Stimulated activated CD8-positive, alpha-beta memory T cell treated with anti-CD3 and anti-CD28 coated beads, Interleukin-4, amount 100 ng/mL, for 24 hours (primary cell): Measurements from ENCODE around the gene FAM210A.
"Not testable (repeated sequence)": the region's sequence is repeated elsewhere in the genome, so short reads cannot be mapped to it uniquely, and the experiment has no call there.

ENCODE experiments used
- DNase-seq: peaks from one replicate; pipeline ENCODE4 v3.0.0-alpha.2; 2020; ENCODE audit warnings: low read depth

Gene FAM210A

GRCh38 chr18:13700153-13700552 is 26.2 kb downstream of the FAM210A start:
- no peak for DNase-seq

- DNase-seq, result no peak
Observed at GRCh38 chr18:13696961-13697360, 29.4 kb downstream of the FAM210A start.

DNA sequence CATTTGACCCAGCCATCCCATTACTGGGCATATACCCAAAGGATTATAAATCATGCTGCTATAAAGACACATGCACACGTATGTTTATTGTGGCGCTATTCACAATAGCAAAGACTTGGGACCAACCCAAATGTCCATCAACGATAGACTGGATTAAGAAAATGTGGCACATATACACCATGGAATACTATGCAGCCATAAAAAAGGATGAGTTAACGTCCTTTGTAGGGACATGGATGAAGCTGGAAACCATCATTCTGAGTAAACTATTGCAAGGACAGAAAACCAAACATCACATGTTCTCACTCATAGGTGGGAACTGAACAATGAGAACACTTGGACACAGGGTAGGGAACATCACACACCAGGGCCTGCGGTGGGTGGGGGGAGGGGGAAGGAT is 31.0 kb downstream of the FAM210A start:
- DNase-seq, result not testable (repeated sequence)

DNA sequence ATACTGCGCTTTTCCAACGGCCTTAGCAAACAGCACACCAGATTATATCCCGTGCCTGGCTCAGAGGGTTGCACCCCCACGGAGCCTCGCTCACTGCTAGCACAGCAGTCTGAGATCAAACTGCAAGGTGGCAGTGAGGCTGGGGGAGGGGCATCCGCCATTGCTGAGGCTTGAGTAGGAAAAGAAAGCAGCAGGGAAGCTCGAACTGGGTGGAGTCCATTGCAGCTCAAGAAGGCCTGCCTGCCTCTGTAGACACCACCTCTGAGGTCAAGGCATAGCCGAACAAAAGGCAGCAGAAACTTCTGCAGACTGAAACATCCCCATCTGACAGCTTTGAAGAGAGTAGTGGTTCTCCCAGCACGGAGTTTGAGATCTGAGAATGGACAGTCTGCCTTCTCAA is 36.3 kb downstream of the FAM210A start:
- DNase-seq, result not testable (repeated sequence)

DNA sequence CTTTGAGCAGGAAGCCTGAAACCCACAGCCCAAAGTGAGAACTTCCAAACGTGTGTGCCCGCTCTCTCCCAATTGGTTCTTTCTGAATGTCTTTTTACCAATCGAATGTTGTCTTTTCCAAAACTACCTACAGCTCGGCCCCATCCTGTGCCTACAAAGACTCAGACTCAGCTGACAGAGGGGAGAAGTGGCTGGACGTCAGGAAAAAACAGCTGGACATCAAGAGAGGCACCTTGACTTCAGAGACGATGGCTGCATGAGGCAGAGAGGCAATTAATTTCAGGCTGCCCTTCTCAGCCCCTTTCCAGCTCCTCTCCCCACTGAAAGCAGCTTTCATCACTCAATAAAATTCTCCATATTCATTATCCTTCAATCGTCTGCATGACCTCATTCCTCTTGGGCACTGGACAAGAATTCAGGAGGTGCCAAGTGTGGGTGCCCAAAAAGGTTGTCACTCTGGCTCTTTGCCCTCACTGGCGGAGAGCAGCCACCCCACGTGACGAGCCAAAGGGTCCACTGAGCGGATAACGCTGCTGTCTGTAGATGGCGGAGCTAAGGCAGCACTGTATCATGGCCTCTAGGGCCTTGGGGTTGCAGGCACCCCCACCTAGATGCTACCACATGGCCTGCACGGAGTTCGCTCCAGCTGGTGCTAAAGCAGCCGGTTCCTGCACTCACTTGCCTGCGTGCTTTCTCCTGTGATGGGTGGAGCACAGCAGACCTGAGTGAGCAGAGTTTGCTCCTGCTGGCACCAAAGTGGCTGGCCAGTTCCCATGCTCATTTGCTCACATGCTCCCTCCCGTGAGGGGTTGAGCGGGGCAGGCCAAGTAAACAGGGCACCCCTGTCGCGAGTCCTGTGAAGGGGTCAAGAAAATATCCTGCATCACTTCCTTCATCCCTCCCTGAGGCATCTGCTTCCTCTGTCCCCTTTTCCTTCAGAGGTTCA is 37.9 kb downstream of the FAM210A start:
- DNase-seq, result no peak

GRCh38 chr18:13684546-13684945 is 41.8 kb downstream of the FAM210A start:
- DNase-seq, result no peak

DNA sequence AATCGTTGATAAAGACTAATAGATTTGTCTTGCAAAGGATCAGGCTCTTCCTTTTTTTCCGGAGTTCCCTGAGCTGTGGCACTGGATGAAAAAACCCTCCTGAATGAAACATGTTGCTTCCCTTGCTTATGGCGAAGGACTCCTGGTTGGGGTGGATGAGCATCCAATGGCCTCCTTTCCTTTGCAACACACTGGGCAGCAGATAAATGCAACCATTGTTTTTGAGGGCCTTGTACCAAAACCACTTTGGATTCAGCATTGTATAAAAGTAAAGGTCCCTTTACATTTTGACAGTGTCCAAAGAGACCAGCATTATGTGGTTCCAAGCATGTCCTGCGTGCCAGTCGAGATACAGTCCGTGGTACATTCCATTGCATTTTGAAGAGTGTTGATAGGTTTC is 44.7 kb downstream of the FAM210A start:
- DNase-seq, result no peak

- no peak for DNase-seq
Observed at GRCh38 chr18:13680612-13681011, 45.7 kb downstream of the FAM210A start.

DNA sequence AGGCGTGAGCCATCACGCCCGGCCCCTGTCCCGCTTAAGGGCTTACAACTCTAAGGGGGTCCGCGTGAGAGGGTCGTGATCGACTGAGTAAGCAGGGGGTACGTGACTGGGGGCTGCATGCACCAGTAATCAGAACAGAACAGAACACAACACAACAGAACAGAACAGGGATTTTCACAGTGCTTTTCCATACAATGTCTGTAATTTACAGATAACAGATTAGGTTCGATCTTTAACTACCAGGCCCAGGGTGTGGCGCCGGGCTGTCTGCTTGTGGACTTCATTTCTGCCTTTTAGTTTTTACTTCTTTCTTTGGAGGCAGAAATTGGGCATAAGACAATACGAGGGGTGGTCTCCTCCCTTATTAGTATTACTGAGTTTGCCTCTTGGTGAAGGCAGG is 49.0 kb downstream of the FAM210A start:
- DNase-seq, result not testable (repeated sequence)

DNA sequence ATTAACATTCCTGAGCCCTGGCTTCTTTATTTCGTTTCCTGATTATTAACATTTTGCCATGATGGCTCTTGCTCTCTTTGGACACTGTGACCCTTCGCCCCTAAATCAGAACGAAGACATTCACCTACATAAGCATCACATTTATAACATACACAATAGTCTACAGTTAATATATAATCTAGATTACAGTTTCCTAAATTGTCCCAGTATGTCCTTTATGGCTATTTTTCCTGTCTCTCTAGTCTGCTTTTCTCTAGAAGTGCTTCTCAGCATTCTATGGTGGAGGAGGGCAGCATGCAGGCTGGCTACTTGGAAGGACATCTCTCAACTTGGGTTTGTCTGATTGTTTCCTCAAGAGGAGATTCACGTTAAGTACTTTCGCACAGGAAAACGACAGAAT is 49.9 kb downstream of the FAM210A start:
- no peak for DNase-seq

DNA sequence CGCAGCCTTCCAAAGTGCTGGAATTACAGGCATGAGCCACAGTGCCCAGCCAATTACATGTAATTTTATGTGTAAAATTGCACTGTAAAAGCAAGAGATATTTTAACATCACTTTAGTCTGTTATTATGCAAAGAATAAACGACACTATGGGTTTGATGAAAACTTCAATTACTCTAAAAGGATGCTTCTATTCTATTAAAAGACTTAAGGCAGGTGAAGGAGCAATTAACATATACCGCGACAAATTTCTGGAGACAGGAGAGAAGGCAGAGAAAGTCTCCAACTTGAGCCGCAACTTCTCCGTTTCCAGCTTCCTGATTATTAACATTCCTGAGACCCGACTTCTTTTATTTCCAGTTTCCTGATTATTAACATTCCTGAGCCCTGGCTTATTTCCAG is 53.7 kb downstream of the FAM210A start:
- DNase-seq, result no peak

DNA sequence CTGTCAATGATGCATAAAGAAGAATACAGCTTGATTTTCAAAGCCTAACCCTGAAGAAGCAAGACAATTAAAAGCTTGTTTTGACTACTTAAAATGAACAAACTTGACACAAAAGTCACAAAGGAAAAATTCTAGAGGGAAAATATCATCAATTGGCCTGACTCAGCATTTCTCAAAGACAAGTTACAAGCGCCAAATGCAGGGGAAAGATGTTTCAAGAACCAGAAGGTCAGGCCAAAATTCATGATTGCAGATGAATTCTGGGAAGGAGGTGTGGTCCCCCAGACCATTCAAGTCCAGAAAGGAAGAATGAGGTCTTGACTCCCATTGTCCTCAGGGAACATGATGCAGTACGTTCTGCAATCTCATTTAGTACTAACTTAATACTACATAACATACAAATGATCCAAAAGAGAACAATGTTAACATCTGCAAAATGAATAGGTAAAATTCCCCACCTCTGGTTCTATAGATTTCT is 64.5 kb downstream of the FAM210A start:
- no peak for DNase-seq

GRCh38 chr18:13661051-13661778 is 65.1 kb downstream of the FAM210A start:
- no peak for DNase-seq

DNA sequence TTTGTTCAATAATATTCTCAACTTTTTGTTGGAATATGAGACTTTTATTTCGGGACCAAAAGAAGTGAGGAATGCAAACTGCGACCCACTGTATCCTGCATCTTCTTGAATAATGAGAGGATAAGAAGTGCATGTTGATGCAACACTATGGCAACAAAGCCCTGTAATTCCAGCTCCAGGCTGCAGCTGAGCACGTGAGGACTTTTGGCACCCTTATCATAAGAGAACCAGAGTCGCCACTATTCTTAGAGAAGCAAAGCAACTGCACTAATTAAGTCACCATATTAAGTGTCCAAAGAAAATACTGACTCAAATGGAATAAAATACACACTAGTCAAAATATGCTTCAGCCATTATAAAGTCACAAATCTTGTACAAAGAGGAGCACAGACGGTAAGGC is 65.8 kb downstream of the FAM210A start:
- DNase-seq, result no peak

- DNase-seq, result no peak
Observed at GRCh38 chr18:13658436-13659204, 67.7 kb downstream of the FAM210A start.

DNA sequence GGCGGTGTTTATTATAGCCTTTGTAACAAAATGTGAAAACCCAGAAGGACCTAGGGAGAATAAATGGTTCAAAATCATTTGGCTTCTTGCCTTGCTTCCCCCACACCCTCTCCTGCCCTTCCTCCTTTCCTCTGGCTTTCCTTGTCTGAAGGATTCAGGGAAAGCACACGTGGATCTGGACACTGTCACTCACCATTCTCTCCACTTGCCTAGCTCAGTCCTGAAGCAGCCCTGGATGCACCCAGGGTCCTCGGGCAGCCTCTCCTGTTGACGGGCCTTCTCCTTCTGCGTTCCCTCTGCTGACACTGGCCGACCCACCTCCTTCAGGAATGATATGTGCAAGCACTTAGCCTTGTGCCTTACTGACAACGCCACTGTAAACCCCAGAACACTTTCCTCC is 68.4 kb downstream of the FAM210A start:
- DNase-seq, result no peak

GRCh38 chr18:13653746-13654433 is 72.5 kb downstream of the FAM210A start:
- no peak for DNase-seq

DNA sequence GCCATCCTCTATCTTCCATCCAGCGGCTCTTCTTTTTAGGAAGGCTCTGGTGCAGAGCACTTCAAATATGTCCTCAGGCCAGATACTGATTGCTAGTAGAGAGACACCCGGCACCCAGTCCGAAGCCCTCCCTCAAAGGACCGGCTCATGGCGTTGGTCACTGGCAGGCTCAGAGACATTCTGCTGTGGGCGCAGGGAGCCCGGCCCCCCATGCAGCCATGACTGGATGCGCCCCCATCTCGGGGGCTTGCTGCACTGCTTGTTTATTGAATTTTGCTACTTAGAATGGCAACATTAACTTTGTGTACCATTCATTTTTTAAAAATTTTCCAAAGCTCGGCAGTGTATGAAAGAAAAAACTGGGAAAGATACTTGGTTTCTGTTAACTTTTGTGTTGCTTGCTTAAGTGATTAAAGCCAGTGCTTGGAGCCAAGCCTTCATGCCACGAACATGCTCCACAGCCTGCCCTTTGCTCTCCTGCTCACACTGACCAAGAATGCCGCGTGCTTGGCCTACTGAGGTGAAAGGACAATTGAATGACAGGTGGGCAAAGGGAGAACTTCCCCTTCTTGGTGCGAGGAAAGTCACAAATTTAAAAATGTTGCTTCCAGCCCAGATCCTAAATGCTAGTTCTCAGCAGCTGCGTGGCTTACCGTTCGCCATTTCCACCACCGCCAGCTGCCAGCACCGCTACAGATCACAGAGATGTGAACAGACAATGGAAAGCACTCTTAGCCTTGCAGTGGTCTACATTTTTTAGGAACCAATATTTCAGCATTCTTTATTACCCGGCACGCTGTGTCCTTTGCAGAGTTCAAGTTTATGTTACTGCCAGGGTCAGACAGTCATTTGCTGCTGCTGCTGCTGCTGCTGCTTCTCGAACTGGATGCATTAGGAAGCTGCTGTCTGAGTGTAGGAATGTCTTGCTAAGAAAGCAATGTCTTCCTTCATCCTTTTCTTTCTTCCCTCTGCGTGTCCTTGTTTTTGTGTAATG is 76.7 kb downstream of the FAM210A start:
- no peak for DNase-seq

DNA sequence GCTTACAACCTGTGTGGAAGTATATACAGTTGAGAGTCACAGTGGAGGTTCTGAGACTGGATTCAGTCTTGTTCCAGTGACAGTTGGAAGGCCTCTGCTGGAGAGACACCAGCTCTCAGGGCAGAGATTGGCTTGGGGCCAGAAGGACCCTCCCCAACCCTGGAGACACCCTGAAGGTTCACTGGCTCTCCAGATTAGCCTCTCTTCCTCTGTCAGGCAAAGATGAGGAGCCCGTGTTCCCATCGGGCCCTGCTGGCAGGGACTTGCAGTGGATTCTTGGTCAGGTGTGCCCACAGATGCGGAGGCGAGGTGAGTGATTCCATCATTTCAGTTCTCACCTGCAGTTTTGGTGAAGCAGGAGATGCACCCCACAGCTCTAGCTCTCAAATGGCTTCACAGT is 78.6 kb downstream of the FAM210A start:
- DNase-seq, result no peak

DNA sequence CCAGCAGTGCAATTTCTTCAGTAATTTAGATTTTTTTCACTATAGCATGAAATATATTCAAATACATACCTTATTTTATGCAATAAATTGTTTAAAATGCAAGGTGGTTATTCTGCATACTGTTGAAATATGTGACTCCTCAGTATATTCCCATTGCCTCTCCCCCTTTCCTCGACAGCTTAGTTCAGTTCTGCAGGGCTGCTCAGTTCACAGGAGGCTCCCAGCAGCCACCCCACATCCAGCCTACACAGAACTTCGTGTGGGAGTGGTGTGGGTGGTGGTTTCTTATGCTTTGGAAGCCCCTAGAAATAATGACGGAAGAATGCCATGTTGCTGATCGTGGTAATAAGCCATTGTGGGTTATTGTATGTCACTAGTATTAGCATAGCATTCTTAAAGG is 79.7 kb downstream of the FAM210A start:
- DNase-seq, result no peak

GRCh38 chr18:13645093-13645492 is 81.3 kb downstream of the FAM210A start:
- DNase-seq, result no peak
